GM23338 (cell line): ENCODE measurements around the gene NUMB. TPM values are rescaled to one million over a fixed set of nuclear protein-coding genes. Genes with fewer than 3 reads are reported as not detected.

Experiments
- ATAC-seq: fragments of 200-7000 bp; cut with Tn5 transposase; 3 replicates; pipeline ENCODE4 v1.9.1; 2020
- DNase-seq: peaks from one replicate; pipeline ENCODE4 v3.0.0-alpha.2; 2015; ENCODE audit warnings: low spot score
- H2AFZ ChIP-seq: fragments of 200-600 bp; sonication (generic); 2 replicates; pipeline ENCODE4 v1.8.0; 2016; ENCODE audit warnings: antibody characterized with exemption, mild to moderate bottlenecking, moderate library complexity
- H3F3A ChIP-seq: fragments of 200-600 bp; sonication (generic); replicated peaks from 2 replicates; pipeline ENCODE4 v1.8.0; 2017; ENCODE audit warnings: antibody characterized with exemption, mixed run types, low read depth
- H3K27ac ChIP-seq: fragments of 200-600 bp; sonication (generic); 2 replicates; pipeline ENCODE4 v1.6.1; 2016; ENCODE audit warnings: low read depth
- H3K27me3 ChIP-seq: fragments of 200-600 bp; sonication (generic); 2 replicates; pipeline ENCODE4 v1.8.0; 2016; ENCODE audit warnings: mild to moderate bottlenecking, mixed run types, moderate library complexity; ENCODE audit not compliant: insufficient read depth
- H3K36me3 ChIP-seq: fragments of 200-600 bp; sonication (generic); 2 replicates; pipeline ENCODE4 v1.8.0; 2016; ENCODE audit warnings: mild to moderate bottlenecking; ENCODE audit not compliant: insufficient read depth
- H3K4me1 ChIP-seq: fragments of 200-600 bp; sonication (generic); 2 replicates; pipeline ENCODE4 v1.8.0; 2016; ENCODE audit warnings: mild to moderate bottlenecking, moderate library complexity; ENCODE audit not compliant: insufficient read depth
- H3K4me2 ChIP-seq: fragments of 200-600 bp; sonication (generic); 2 replicates; pipeline ENCODE4 v1.7.1; 2017; ENCODE audit warnings: mixed run types
- H3K4me3 ChIP-seq: fragments of 200-600 bp; sonication (generic); 2 replicates; pipeline ENCODE4 v1.6.1; 2016; ENCODE audit warnings: mixed run types
- H3K79me2 ChIP-seq: fragments of 200-600 bp; sonication (generic); replicated peaks from 2 replicates; pipeline ENCODE4 v1.8.0; 2017; ENCODE audit warnings: mild to moderate bottlenecking; ENCODE audit not compliant: insufficient read depth
- H3K9me2 ChIP-seq: fragments of 200-600 bp; sonication (generic); 2 replicates; pipeline ENCODE4 v1.8.0; 2017; ENCODE audit not compliant: insufficient read depth
- H4K20me1 ChIP-seq: fragments of 200-600 bp; sonication (generic); replicated peaks from 2 replicates; pipeline ENCODE4 v1.8.0; 2017; ENCODE audit warnings: mild to moderate bottlenecking; ENCODE audit not compliant: insufficient read depth
- H3K27ac Mint-ChIP-seq: 2 replicates; pipeline ENCODE4 v1.8.0; 2020; ENCODE audit warnings: inconsistent platforms, mild to moderate bottlenecking, moderate library complexity, mixed read lengths
- H3K27me3 Mint-ChIP-seq: 3 replicates; pipeline ENCODE4 v1.8.0; 2022; ENCODE audit warnings: low read depth, mild to moderate bottlenecking, moderate library complexity, mixed read lengths, inconsistent platforms; ENCODE audit not compliant: insufficient read depth, poor library complexity
- H3K36me3 Mint-ChIP-seq: 3 replicates; pipeline ENCODE4 v1.8.0; 2021; ENCODE audit warnings: low read depth, mild to moderate bottlenecking, inconsistent platforms, moderate library complexity, mixed read lengths
- H3K4me1 Mint-ChIP-seq: 3 replicates; pipeline ENCODE4 v1.8.0; 2020; ENCODE audit warnings: mild to moderate bottlenecking, inconsistent platforms, mixed read lengths
- H3K4me3 Mint-ChIP-seq: 3 replicates; pipeline ENCODE4 v1.8.0; 2021; ENCODE audit warnings: moderate library complexity, mild to moderate bottlenecking, inconsistent platforms, mixed read lengths
- H3K9me3 Mint-ChIP-seq: 3 replicates; pipeline ENCODE4 v1.8.0; 2020; ENCODE audit warnings: moderate library complexity, mild to moderate bottlenecking, inconsistent platforms, mixed read lengths
- CREB1 ChIP-seq: fragments of 250-450 bp; sonication (Bioruptor Pico); IDR thresholded peaks from 2 replicates; pipeline ENCODE4 v1.5.0; 2020; ENCODE audit warnings: low read depth, mild to moderate bottlenecking, moderate library complexity
- CTCF ChIP-seq, 2 experiments: fragments of 200-600 bp in 1 of 2; sonication (generic) in 1 of 2; conservative IDR thresholded peaks; 2 replicates each; pipeline versions ENCODE4 v1.5.1 to v1.6.1; 2016 to 2017; ENCODE audit warnings: antibody characterized with exemption in 2 of 2, low read depth in 2 of 2, mild to moderate bottlenecking in 2 of 2, moderate library complexity in 1 of 2
- ETS1 ChIP-seq: IDR thresholded peaks from 2 replicates; pipeline ENCODE4 v1.6.1; 2016; ENCODE audit warnings: antibody characterized with exemption
- EZH2 ChIP-seq: fragments of 200-600 bp; sonication (generic); IDR thresholded peaks from one replicate; pipeline ENCODE4 v1.8.0; 2017; ENCODE audit warnings: antibody characterized with exemption, mild to moderate bottlenecking, low read depth; ENCODE audit not compliant: unreplicated experiment
- EZH2phosphoT487 ChIP-seq: fragments of 200-600 bp; sonication (generic); IDR thresholded peaks from one replicate; pipeline ENCODE4 v1.8.1; 2018; ENCODE audit warnings: antibody characterized with exemption; ENCODE audit not compliant: unreplicated experiment
- JUNB ChIP-seq: IDR thresholded peaks from one replicate; pipeline ENCODE4 v1.6.1; 2016; ENCODE audit warnings: antibody characterized with exemption; ENCODE audit not compliant: unreplicated experiment
- NANOG ChIP-seq: IDR thresholded peaks from 2 replicates; pipeline ENCODE4 v1.6.1; 2016; ENCODE audit warnings: antibody characterized with exemption, borderline replicate concordance
- POLR2AphosphoS5 ChIP-seq: IDR thresholded peaks from 2 replicates; pipeline ENCODE4 v1.6.1; 2016; ENCODE audit warnings: antibody characterized with exemption, low read depth
- STAT1 ChIP-seq: IDR thresholded peaks from one replicate; pipeline ENCODE4 v1.6.1; 2016; ENCODE audit warnings: antibody characterized with exemption; ENCODE audit not compliant: unreplicated experiment
- ZNF114 ChIP-seq: fragments of 250-450 bp; sonication (Bioruptor Pico); IDR thresholded peaks from 2 replicates; pipeline ENCODE4 v1.5.0; 2020; ENCODE audit warnings: mild to moderate bottlenecking, moderate library complexity
- ZNF331 ChIP-seq: fragments of 250-450 bp; sonication (Bioruptor Pico); IDR thresholded peaks from 2 replicates; pipeline ENCODE4 v1.5.0; 2020; ENCODE audit warnings: low read depth, mild to moderate bottlenecking, moderate library complexity
- polyA plus RNA-seq: library from polyadenylated mRNA; unstranded; fragments of >200 nt; fragmentation: Nextera tagmentation; extraction: Ambion mirVana; gene quantifications from 2 replicates; pipeline ENCODE4 v1.2.1, GENCODE V29; 2016
- total RNA-seq: library from RNA; depleted of rRNA; stranded (reverse); fragments of >200 nt; shearing (Covaris generic); gene quantifications from 2 replicates; pipeline ENCODE4 v1.2.3, GENCODE V29; 2014
- TF ChIP-seq, protein P1 (sequence below): fragments of 250-450 bp; sonication (Bioruptor Pico); IDR thresholded peaks from 2 replicates; pipeline ENCODE4 v1.5.0; 2020; ENCODE audit warnings: mild to moderate bottlenecking, moderate library complexity
- TF ChIP-seq, protein P2 (sequence below): IDR thresholded peaks from one replicate; pipeline ENCODE4 v1.6.1; 2018; ENCODE audit warnings: antibody characterized with exemption; ENCODE audit not compliant: unreplicated experiment

The NUMB gene
- total and polyA plus RNA-seq, 2 experiments from 2014 or later = 32.1 to 36.7 TPM

- Mint-ChIP-seq H3K4me3 (no peak overlapping the region), H3K36me3 (no peaks in the 10 kb centered on the region), H3K4me1 (peaks cover 28% of the 10 kb centered on the region), H3K27me3 (peaks cover 10% of the 10 kb centered on the region), H3K9me3 (no peaks in the 10 kb centered on the region), H3K27ac (no peak overlapping the region)
- Histone ChIP-seq H3K27ac (no peak overlapping the region), H3K79me2 (no peaks in the 10 kb centered on the region), H3K9me2 (no peaks in the 10 kb centered on the region), H4K20me1 (no peaks in the 10 kb centered on the region), H3K36me3 (no peaks in the 10 kb centered on the region), H3K4me2 (no peak overlapping the region), H3K4me1 (peaks cover 14% of the 10 kb centered on the region; the same call in 1 of the 2 replicates), H3F3A (no peaks in the 10 kb centered on the region), H2AFZ (no peak overlapping the region), H3K4me3 (no peak overlapping the region), H3K27me3 (no peaks in the 10 kb centered on the region)
- no peak for DNase-seq
- no peak for TF ChIP-seq CREB1 (CRISPR knock-in tag)
- no peak for TF ChIP-seq ZNF331
- TF ChIP-seq, protein P1, sequence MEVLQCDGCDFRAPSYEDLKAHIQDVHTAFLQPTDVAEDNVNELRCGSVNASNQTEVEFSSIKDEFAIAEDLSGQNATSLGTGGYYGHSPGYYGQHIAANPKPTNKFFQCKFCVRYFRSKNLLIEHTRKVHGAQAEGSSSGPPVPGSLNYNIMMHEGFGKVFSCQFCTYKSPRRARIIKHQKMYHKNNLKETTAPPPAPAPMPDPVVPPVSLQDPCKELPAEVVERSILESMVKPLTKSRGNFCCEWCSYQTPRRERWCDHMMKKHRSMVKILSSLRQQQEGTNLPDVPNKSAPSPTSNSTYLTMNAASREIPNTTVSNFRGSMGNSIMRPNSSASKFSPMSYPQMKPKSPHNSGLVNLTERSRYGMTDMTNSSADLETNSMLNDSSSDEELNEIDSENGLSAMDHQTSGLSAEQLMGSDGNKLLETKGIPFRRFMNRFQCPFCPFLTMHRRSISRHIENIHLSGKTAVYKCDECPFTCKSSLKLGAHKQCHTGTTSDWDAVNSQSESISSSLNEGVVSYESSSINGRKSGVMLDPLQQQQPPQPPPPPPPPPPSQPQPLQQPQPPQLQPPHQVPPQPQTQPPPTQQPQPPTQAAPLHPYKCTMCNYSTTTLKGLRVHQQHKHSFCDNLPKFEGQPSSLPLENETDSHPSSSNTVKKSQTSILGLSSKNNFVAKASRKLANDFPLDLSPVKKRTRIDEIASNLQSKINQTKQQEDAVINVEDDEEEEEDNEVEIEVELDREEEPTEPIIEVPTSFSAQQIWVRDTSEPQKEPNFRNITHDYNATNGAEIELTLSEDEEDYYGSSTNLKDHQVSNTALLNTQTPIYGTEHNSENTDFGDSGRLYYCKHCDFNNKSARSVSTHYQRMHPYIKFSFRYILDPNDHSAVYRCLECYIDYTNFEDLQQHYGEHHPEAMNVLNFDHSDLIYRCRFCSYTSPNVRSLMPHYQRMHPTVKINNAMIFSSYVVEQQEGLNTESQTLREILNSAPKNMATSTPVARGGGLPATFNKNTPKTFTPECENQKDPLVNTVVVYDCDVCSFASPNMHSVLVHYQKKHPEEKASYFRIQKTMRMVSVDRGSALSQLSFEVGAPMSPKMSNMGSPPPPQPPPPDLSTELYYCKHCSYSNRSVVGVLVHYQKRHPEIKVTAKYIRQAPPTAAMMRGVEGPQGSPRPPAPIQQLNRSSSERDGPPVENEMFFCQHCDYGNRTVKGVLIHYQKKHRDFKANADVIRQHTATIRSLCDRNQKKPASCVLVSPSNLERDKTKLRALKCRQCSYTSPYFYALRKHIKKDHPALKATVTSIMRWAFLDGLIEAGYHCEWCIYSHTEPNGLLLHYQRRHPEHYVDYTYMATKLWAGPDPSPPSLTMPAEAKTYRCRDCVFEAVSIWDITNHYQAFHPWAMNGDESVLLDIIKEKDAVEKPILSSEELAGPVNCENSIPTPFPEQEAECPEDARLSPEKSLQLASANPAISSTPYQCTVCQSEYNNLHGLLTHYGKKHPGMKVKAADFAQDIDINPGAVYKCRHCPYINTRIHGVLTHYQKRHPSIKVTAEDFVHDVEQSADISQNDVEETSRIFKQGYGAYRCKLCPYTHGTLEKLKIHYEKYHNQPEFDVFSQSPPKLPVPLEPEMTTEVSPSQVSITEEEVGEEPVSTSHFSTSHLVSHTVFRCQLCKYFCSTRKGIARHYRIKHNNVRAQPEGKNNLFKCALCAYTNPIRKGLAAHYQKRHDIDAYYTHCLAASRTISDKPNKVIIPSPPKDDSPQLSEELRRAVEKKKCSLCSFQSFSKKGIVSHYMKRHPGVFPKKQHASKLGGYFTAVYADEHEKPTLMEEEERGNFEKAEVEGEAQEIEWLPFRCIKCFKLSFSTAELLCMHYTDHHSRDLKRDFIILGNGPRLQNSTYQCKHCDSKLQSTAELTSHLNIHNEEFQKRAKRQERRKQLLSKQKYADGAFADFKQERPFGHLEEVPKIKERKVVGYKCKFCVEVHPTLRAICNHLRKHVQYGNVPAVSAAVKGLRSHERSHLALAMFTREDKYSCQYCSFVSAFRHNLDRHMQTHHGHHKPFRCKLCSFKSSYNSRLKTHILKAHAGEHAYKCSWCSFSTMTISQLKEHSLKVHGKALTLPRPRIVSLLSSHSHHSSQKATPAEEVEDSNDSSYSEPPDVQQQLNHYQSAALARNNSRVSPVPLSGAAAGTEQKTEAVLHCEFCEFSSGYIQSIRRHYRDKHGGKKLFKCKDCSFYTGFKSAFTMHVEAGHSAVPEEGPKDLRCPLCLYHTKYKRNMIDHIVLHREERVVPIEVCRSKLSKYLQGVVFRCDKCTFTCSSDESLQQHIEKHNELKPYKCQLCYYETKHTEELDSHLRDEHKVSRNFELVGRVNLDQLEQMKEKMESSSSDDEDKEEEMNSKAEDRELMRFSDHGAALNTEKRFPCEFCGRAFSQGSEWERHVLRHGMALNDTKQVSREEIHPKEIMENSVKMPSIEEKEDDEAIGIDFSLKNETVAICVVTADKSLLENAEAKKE (CRISPR knock-in tag) = no peak
- TF ChIP-seq STAT1 = no peak
- TF ChIP-seq, protein P2, sequence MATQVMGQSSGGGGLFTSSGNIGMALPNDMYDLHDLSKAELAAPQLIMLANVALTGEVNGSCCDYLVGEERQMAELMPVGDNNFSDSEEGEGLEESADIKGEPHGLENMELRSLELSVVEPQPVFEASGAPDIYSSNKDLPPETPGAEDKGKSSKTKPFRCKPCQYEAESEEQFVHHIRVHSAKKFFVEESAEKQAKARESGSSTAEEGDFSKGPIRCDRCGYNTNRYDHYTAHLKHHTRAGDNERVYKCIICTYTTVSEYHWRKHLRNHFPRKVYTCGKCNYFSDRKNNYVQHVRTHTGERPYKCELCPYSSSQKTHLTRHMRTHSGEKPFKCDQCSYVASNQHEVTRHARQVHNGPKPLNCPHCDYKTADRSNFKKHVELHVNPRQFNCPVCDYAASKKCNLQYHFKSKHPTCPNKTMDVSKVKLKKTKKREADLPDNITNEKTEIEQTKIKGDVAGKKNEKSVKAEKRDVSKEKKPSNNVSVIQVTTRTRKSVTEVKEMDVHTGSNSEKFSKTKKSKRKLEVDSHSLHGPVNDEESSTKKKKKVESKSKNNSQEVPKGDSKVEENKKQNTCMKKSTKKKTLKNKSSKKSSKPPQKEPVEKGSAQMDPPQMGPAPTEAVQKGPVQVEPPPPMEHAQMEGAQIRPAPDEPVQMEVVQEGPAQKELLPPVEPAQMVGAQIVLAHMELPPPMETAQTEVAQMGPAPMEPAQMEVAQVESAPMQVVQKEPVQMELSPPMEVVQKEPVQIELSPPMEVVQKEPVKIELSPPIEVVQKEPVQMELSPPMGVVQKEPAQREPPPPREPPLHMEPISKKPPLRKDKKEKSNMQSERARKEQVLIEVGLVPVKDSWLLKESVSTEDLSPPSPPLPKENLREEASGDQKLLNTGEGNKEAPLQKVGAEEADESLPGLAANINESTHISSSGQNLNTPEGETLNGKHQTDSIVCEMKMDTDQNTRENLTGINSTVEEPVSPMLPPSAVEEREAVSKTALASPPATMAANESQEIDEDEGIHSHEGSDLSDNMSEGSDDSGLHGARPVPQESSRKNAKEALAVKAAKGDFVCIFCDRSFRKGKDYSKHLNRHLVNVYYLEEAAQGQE = no peak
- TF ChIP-seq JUNB = no peak
- TF ChIP-seq POLR2AphosphoS5 = no peak
- no peak for TF ChIP-seq ETS1
- no peak for TF ChIP-seq NANOG
- no peak for TF ChIP-seq EZH2phosphoT487
- no peak for TF ChIP-seq CTCF (conservative IDR thresholded peaks at IDR 0.05; ENCODE audit: low read depth in 2 of 2)
- TF ChIP-seq EZH2 = no peak
- TF ChIP-seq ZNF114 (CRISPR knock-in tag) = no peak
- no peak; the same call in 2 of the 3 replicates for ATAC-seq
These were observed 134.4 kb downstream of the NUMB start for GRCh38 chr14:73323896-73324399.
